Stimulated activated CD8-positive, alpha-beta memory T cell treated with anti-CD3 and anti-CD28 coated beads, Interleukin-15, amount 100 ng/mL, for 4 hours (primary cell): Measurements from ENCODE around the gene AURKB.
"Not testable (repeated sequence)": the region's sequence is repeated elsewhere in the genome, so short reads cannot be mapped to it uniquely, and the experiment has no call there.

Experiments
- DNase-seq, 2 donors: peaks; one replicate each; pipeline ENCODE4 v3.0.0-alpha.2; 2020; ENCODE audit warnings: low read depth in 2 of 2

The AURKB gene

GRCh38 chr17:8225813-8226535 is 15.6 kb upstream of the AURKB start:
- DNase-seq, result peak in 1 of 2 donors; percentile 42

GRCh38 chr17:8224891-8225812 is 14.8 kb upstream of the AURKB start:
- no peak for DNase-seq

DNA sequence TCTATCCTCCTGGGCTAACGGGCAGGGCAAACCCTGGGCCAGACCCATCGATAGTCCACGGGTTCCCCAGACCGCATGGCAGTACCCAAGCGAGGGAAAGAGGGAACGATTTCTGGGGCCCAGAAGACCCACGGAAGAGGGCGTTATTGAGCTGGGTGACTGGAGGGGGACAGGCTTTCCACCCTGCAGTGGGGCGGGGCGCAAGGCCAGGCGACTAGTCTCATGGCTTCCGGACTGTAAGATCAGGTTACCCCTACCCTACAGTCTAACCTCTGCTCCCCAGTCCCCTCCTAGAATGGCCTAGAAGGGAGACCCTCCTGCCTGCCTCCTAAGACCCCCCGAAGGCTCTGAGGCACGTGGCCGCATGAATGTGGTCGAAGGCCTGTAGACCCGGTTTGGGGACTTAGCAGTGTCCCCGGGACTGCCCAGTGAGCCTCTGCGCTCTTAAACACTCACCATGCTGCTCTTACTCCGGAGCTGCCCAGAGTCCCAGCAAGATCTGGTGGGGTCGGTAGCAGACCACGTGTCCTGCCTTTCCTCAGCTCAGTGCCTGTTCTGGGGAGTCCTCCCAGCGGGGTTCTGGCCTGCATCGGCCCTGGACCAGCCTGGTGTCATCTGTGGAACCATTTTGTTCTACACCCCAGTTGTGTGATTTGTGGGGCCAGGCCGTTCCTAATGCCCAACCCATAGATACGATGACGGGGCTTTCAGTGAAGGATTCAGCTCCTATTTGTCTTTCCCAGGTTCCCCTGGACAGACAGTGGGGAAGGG is 13.2 kb upstream of the AURKB start:
- DNase-seq, result no peak

DNA sequence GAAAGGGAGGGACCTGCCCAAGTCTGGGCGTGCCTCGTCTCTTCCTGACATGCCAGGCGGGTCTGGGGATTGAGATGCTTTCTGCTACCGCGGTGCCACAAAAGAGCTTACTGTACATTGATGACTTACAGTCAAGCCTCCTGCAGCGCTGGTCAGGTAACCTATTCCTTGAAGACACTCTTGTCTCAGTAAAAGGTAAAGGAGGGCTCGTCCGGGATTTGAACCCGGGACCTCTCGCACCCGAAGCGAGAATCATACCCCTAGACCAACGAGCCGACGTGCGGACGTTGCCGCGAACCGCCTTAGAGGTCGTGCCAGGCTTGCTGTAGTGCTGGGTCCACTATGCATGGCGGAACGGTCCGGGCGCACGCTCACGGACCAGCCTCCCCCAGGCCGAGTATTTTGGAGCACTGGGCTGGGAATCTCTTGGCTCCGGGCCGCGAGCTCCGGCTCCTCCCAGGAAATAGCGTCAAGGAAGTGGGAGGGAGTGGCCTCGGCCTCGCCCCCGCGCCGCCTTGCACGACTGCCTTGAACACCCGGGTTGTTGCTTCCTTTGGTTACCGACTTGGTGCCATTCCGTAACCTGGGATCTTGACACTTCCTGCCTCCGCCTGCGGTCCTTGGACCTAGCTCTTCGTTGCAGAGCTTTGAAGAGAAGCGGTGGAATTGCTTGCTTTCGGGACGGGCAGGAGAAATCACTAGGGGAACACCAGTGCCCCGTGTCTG is 12.4 kb upstream of the AURKB start:
- peak; percentile 69 to 83 for DNase-seq

DNA sequence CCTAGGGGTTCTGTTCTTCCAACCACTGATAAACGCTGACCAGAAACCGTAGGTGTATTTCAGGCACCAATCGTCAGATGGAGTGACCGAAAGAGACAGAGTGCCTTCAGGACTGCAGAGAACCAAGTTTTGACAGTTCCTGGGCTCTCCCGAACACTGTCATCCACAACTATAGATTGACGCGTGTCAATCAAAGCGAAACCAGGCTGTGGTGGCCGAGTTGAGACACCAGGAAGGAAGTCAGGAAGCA is 11.9 kb upstream of the AURKB start:
- no peak for DNase-seq

- DNase-seq, result peak; percentile 63 to 78
Observed at GRCh38 chr17:8221663-8222379, 11.4 kb upstream of the AURKB start.

- DNase-seq, result peak; percentile 69 to 79
Observed at GRCh38 chr17:8220783-8221662, 10.6 kb upstream of the AURKB start.

- DNase-seq, result not testable (repeated sequence)
Observed at GRCh38 chr17:8214000-8214399, 3.6 kb upstream of the AURKB start.

DNA sequence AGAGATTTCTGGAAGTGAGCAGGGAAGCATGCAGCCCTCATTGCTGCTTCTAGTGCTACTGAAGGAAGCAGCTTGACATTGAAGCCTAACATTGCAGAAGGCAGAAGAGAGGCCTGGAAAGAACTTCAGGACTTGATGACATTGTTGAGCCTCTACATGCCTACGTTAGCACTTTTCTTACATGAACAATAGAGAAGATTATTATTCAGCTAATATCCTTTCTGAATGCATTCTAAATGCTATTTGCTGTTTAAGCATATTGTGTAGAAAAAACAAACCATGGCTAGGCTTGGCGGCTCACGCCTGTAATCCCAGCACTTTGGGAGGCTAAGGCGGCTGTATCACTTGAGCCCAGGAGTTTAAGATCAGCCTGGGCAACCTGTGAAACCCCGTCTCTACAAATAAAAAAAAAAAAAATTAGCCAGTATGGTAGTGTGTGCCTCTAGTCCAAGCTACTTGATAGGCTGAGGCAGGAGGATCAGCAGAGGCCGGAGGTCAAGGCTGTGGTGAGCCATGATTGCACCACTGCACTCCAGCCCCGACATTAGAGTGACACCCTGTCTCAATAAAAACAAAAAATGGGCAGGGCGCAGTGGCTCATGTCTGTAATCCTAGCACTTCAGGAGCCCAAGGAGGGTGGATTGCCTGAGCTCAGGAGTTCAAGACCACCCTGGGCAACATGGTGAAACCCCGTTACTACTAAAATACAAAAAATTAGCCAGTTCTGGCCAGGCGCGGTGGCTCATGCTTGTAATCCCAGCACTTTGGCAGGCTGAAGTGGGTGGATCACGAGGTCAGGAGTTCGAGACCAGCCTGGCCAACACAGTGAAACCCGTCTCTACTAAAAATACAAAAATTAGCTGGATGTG is 2.2 kb upstream of the AURKB start:
- no peak for DNase-seq

- no peak for DNase-seq
Observed at GRCh38 chr17:8210761-8211458, 535 bp upstream of the AURKB start.

DNA sequence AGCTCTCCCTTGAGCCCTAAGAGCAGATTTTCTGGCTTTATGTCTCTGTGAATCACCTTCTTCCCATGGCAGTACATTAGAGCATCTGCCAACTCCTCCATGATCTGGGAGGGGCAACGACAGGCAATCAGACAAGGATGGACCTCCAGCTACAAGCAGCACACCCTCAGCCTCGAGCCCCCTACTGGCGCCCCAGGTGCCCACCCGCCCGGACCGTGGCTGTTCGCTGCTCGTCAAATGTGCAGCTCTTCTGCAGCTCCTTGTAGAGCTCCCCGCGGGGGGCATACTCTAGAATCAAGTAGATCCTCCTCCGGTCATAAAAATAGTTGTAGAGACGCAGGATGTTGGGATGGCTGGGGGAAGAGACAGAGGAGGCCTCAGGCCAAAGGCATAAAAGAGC is 3.8 kb downstream of the AURKB start:
- DNase-seq, result no peak

GRCh38 chr17:8204761-8205555 is 5.4 kb downstream of the AURKB start:
- DNase-seq, result no peak

GRCh38 chr17:8192070-8192815 is 18.1 kb downstream of the AURKB start:
- no peak for DNase-seq

- no peak for DNase-seq
Observed at GRCh38 chr17:8190506-8190905, 19.9 kb downstream of the AURKB start.

DNA sequence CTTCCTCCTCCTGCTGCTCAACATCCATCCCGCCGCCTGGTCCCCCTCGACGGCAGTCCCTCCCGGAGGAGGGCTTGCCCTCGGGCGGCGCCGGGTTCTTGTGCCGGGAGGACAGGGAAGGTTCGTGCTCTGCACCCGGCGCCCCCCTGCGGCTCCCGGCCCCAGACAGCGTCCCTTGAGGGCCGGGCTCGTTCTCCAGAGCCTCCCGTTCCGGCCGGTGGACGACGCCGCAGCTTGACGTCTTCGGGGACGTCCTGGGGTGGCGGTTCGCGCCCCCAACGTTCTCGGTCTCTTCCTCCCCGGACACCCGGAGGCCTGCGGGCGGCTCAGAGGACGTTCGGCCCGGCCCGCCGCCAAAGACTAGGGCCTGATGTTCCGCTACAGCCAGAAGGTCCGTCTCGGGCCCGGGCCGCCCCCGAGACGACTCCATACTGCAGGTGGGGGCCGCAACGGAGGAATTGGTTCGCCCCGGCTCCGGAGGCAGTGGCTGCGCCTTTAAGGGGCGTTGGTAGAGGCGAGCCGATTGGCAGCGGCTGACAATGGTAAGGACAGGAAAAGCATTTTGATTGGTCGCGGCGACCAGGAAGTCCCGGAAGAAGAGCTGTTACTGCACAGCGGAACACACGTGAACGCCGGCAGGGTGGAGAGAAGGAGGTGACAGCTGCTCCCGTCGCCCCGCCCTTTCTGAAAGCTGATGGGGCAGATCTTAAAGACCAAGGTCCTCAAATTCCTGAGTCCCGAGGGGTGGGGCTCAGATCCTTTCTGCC is 20.5 kb downstream of the AURKB start, which contains the start of gene BORCS6:
Gene BORCS6 (minus strand): TSS at position 470 of the 767 bp plus-strand sequence. CDS start 40 bp downstream, at position 430.
- DNase-seq, result peak; percentile 87 to 93
